Stimulated activated CD4-positive, alpha-beta T cell treated with anti-CD3 and anti-CD28 coated beads, Interleukin-1b, Interleukin-23, amount 100 ng/mL, for 4 hours (primary cell): ENCODE measurements around the gene EPS8.
"Not testable (repeated sequence)": the region's sequence is repeated elsewhere in the genome, so short reads cannot be mapped to it uniquely, and the experiment has no call there.

ENCODE experiments used
- DNase-seq, 2 donors: peaks; one replicate each; pipeline ENCODE4 v3.0.0-alpha.2; 2020; ENCODE audit warnings: low read depth in 2 of 2

EPS8 gene

GRCh38 chr12:15797818-15798217 is 8.6 kb upstream of the EPS8 start:
- no peak for DNase-seq

- DNase-seq = no peak
Measured at GRCh38 chr12:15796493-15797141, 7.4 kb upstream of the EPS8 start.

GRCh38 chr12:15794836-15795235 is 5.6 kb upstream of the EPS8 start:
- DNase-seq = no peak

GRCh38 chr12:15794196-15794595 is 5.0 kb upstream of the EPS8 start:
- no peak for DNase-seq

GRCh38 chr12:15788233-15789219 is 662 bp downstream of the EPS8 start:
- no peak for DNase-seq

- no peak for DNase-seq
Measured at GRCh38 chr12:15787778-15788177, 1.4 kb downstream of the EPS8 start.

- DNase-seq = no peak
Measured at GRCh38 chr12:15786772-15787171, 2.4 kb downstream of the EPS8 start.

- no peak for DNase-seq
Measured at GRCh38 chr12:15783288-15783687, 5.9 kb downstream of the EPS8 start.

- DNase-seq = no peak
Measured at GRCh38 chr12:15782667-15783066, 6.5 kb downstream of the EPS8 start.

- no peak for DNase-seq
Measured at GRCh38 chr12:15779925-15780324, 9.3 kb downstream of the EPS8 start.

GRCh38 chr12:15778126-15778525 is 11.1 kb downstream of the EPS8 start:
- no peak for DNase-seq

- DNase-seq = no peak
Measured at GRCh38 chr12:15777355-15778012, 11.7 kb downstream of the EPS8 start.

- DNase-seq = no peak
Measured at GRCh38 chr12:15776532-15776931, 12.7 kb downstream of the EPS8 start.

- no peak for DNase-seq
Measured at GRCh38 chr12:15774819-15775218, 14.4 kb downstream of the EPS8 start.

GRCh38 chr12:15772405-15773018 is 16.7 kb downstream of the EPS8 start:
- DNase-seq = no peak

GRCh38 chr12:15770581-15770980 is 18.6 kb downstream of the EPS8 start:
- DNase-seq = no peak

- no peak for DNase-seq
Measured at GRCh38 chr12:15770021-15770420, 19.2 kb downstream of the EPS8 start.

GRCh38 chr12:15769586-15769985 is 19.6 kb downstream of the EPS8 start:
- no peak for DNase-seq

GRCh38 chr12:15767301-15767700 is 21.9 kb downstream of the EPS8 start:
- DNase-seq = no peak

- no peak for DNase-seq
Measured at GRCh38 chr12:15763328-15763727, 25.9 kb downstream of the EPS8 start.

- not testable (repeated sequence) for DNase-seq
Measured at GRCh38 chr12:15762162-15762561, 27.0 kb downstream of the EPS8 start.
